HG03342 (cell line): Measurements from ENCODE around the gene ZNF138.
"Not testable (repeated sequence)": the region's sequence is repeated elsewhere in the genome, so short reads cannot be mapped to it uniquely, and the experiment has no call there.

ENCODE experiments used
- ATAC-seq: cut with Tn5 transposase; IDR thresholded peaks from one replicate; pipeline ENCODE4 v1.9.1; 2021; ENCODE audit warnings: mild to moderate bottlenecking, moderate library complexity; ENCODE audit not compliant: unreplicated experiment

Gene ZNF138

GRCh38 chr7:64794171-64794844 is at the start of gene ZNF138:
ZNF138 (plus strand) TSS chr7:64794428; CDS start chr7:64794569, 141 bp downstream.
- peak; percentile 100 for ATAC-seq

GRCh38 chr7:64744680-64745079 is 49.5 kb upstream of the ZNF138 start:
- ATAC-seq = no peak

GRCh38 chr7:64747802-64748201 is 46.4 kb upstream of the ZNF138 start:
- ATAC-seq = no peak

GRCh38 chr7:64753032-64753431 is 41.2 kb upstream of the ZNF138 start:
- no peak for ATAC-seq

GRCh38 chr7:64755865-64756264 is 38.4 kb upstream of the ZNF138 start:
- ATAC-seq = no peak

- ATAC-seq = no peak
These were observed 36.1 kb upstream of the ZNF138 start for GRCh38 chr7:64758151-64758550.

- ATAC-seq = no peak
These were observed 25.4 kb upstream of the ZNF138 start for GRCh38 chr7:64768824-64769223.

- no peak for ATAC-seq
These were observed 19.9 kb upstream of the ZNF138 start for GRCh38 chr7:64774204-64774842.

- no peak for ATAC-seq
These were observed 18.9 kb upstream of the ZNF138 start for GRCh38 chr7:64775289-64775688.

- not testable (repeated sequence) for ATAC-seq
These were observed 9.4 kb upstream of the ZNF138 start for GRCh38 chr7:64784842-64785241.

GRCh38 chr7:64787295-64787694 is 6.9 kb upstream of the ZNF138 start:
- no peak for ATAC-seq

- ATAC-seq = not testable (repeated sequence)
These were observed 5.0 kb upstream of the ZNF138 start for GRCh38 chr7:64789241-64789640.

GRCh38 chr7:64793106-64793755 is 997 bp upstream of the ZNF138 start:
- ATAC-seq = no peak

GRCh38 chr7:64795176-64795575 is 948 bp downstream of the ZNF138 start:
- no peak for ATAC-seq

GRCh38 chr7:64799169-64799568 is 4.9 kb downstream of the ZNF138 start:
- not testable (repeated sequence) for ATAC-seq

GRCh38 chr7:64802699-64803098 is 8.5 kb downstream of the ZNF138 start:
- ATAC-seq = no peak

GRCh38 chr7:64807731-64808365 is 13.6 kb downstream of the ZNF138 start:
- ATAC-seq = no peak

- no peak for ATAC-seq
These were observed 17.5 kb downstream of the ZNF138 start for GRCh38 chr7:64811767-64812166.

GRCh38 chr7:64830926-64831325 is 36.7 kb downstream of the ZNF138 start:
- no peak for ATAC-seq

GRCh38 chr7:64832136-64832535 is 37.9 kb downstream of the ZNF138 start:
- no peak for ATAC-seq

GRCh38 chr7:64834989-64835388 is 40.8 kb downstream of the ZNF138 start:
- ATAC-seq = no peak

- ATAC-seq = not testable (repeated sequence)
These were observed 41.6 kb downstream of the ZNF138 start for GRCh38 chr7:64835856-64836255.
